GM10266 (cell line): ENCODE results near the gene HSPA14.
A peak's percentile ranks its signal among the peaks of the same experiment; 100 is the strongest.

Source experiments
- DNase-seq: peaks from one replicate; pipeline ENCODE4 v3.0.0; 2012; ENCODE audit errors: extremely low spot score
- CTCF ChIP-seq: IDR thresholded peaks from 2 replicates; pipeline ENCODE4 v1.5.1; 2012; ENCODE audit warnings: mild to moderate bottlenecking, low read depth; ENCODE audit not compliant: control insufficient read depth, insufficient read depth; ENCODE audit errors: missing control alignments

Gene HSPA14

GRCh38 chr10:14837757-14838581, at the start of gene HSPA14, which contains the start of the genes CDNF and MSANTD7:
TSS of gene HSPA14 (plus strand) at chr10:14838306. CDS start at chr10:14838403, 97 bp downstream.
TSS of gene CDNF (minus strand) at chr10:14838037. CDS start at chr10:14837946, 91 bp downstream.
TSS of gene MSANTD7 (plus strand) at chr10:14838306. CDS start at chr10:14842285, 3,979 bp downstream.
- DNase-seq = peak; percentile 97
- no peak for TF ChIP-seq CTCF

- TF ChIP-seq CTCF = no peak
- no peak for DNase-seq
Observed at GRCh38 chr10:14798636-14799035, 39.5 kb upstream of the HSPA14 start.

DNA sequence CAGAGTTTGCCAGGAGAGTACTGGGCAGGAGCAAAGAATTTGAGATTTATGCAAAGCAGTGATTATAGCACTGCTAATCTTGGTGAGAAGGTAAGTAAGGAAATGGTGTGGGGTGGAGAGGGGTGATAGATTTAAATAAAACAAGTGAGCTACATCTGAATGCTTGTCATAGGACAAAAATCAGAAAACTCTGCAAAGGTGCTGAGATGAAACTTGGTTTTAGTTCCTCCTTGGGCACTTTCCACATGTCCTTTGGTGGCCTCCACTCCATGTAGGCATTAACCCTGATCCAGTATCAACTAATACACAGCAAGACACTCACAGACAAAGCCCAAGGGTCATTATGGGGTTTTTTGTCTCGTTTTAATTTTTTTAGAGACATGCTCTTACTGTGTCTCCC, 37.7 kb upstream of the HSPA14 start:
- DNase-seq = no peak
- TF ChIP-seq CTCF = no peak

GRCh38 chr10:14801723-14802122, 36.4 kb upstream of the HSPA14 start:
- DNase-seq = no peak

DNA sequence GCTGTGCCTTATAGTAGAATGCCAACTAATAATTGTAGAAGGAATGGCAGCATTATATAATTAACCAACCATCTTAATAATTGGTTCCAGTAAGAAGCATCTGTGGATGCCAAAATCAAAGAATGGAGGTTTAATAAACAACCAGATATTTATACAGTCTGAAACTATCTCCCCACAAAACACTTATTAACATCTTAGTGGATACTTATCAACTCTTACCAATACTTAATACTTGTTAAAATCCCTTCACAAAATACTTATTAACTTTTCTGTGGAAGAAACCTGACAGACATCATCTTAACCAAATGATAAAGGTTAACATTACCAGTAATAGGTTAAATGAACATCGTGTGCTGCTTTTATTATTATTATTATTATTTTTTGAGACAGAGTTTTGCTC, 34.3 kb upstream of the HSPA14 start:
- TF ChIP-seq CTCF = no peak

More at GRCh38 chr10:14801723-14802122, 36.4 kb upstream of the HSPA14 start:
- TF ChIP-seq CTCF = no peak

DNA sequence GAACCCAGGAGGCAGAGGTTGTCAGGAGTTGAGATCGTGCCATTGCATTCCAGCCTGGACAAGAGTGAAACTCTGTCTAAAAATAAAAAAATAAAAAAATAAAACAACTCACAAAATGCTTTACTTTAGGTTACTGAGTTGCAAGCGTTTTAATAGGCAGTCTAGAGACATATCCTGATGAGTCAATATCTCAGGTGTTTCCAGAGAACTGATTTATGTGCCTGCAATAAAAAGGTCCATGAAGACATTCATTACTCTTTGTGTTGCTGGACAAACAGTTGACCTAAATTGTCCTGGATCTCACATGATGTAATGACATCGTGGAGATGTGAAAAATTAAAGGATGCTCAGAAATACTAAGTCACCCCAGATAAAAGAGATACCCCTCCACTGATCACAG, 31.8 kb upstream of the HSPA14 start:
- no peak for TF ChIP-seq CTCF
- DNase-seq = no peak

More for the DNA sequence above, 34.3 kb upstream of the HSPA14 start:
- DNase-seq = no peak
